Tibial nerve (tissue), 4 donors: ENCODE data around the gene CCDC7. TPM values are rescaled to one million over a fixed set of nuclear protein-coding genes. Genes with fewer than 3 reads are reported as not detected.
"Not testable (repeated sequence)": the region's sequence is repeated elsewhere in the genome, so short reads cannot be mapped to it uniquely, and the experiment has no call there.

Experiments
- DNase-seq, 2 donors: peaks; one replicate each; pipeline ENCODE4 v3.0.0-alpha.2; 2019; ENCODE audit warnings: low spot score in 2 of 2
- H3K27ac ChIP-seq, 4 donors: fragments of 200-600 bp; sonication (generic) in 3 of 4; one replicate each; pipeline ENCODE4 v1.5.1; 2017 to 2019; ENCODE audit warnings: mild to moderate bottlenecking in 1 of 4
- H3K27me3 ChIP-seq, 2 donors: fragments of 200-600 bp; sonication (generic) in 1 of 2; one replicate each; pipeline versions ENCODE4 v1.5.1 to v1.6.0; 2017 to 2019
- H3K36me3 ChIP-seq, 3 donors: fragments of 200-600 bp; sonication (generic); one replicate each; pipeline ENCODE4 v1.5.1; 2018 to 2019
- H3K4me1 ChIP-seq, 4 donors: fragments of 200-600 bp; sonication (generic) in 3 of 4; one replicate each; pipeline ENCODE4 v1.5.1; 2017 to 2019
- H3K4me3 ChIP-seq, 4 donors: fragments of 200-600 bp; sonication (generic) in 3 of 4; one replicate each; pipeline ENCODE4 v1.5.1; 2017 to 2019; ENCODE audit warnings: mild to moderate bottlenecking in 1 of 4, moderate library complexity in 1 of 4
- H3K9me3 ChIP-seq, 4 donors: fragments of 200-600 bp; sonication (generic) in 3 of 4; one replicate each; pipeline ENCODE4 v1.5.1; 2017 to 2019
- CTCF ChIP-seq, 5 experiments: fragments of 200-600 bp in 3 of 5; fragments of 450-650 bp in 2 of 5; sonication (generic) in 3 of 5; IDR thresholded peaks; one replicate each; pipeline ENCODE4 v1.5.1; 2016 to 2019; ENCODE audit warnings: antibody characterized with exemption in 5 of 5, mild to moderate bottlenecking in 3 of 5, moderate library complexity in 2 of 5
- EP300 ChIP-seq, 2 donors: sonication (generic); formaldehyde crosslinking; IDR thresholded peaks; one replicate each; pipeline ENCODE4 v1.6.1; 2017; ENCODE audit warnings: antibody characterized with exemption in 2 of 2, mild to moderate bottlenecking in 1 of 2
- POLR2A ChIP-seq, 2 donors: fragments of 450-650 bp; IDR thresholded peaks; one replicate each; pipeline ENCODE4 v1.6.1; 2017; ENCODE audit warnings: antibody characterized with exemption in 2 of 2, mild to moderate bottlenecking in 2 of 2, moderate library complexity in 2 of 2
- WGBS, 2 donors: methylation state at CpG; one replicate each; pipeline ENCODE4 v1.1.5; 2018; 5-methylcytosine and 5-hydroxymethylcytosine counted together
- total RNA-seq, 4 donors: library from RNA; depleted of rRNA; stranded (reverse); fragments of >200 nt; gene quantifications; one replicate each; pipeline ENCODE4 v1.1.0, GENCODE V29; 2016

The CCDC7 gene
- total RNA-seq, 4 donors from 2014 or later = 20.7 to 97.0 (median 45.6) TPM

DNA sequence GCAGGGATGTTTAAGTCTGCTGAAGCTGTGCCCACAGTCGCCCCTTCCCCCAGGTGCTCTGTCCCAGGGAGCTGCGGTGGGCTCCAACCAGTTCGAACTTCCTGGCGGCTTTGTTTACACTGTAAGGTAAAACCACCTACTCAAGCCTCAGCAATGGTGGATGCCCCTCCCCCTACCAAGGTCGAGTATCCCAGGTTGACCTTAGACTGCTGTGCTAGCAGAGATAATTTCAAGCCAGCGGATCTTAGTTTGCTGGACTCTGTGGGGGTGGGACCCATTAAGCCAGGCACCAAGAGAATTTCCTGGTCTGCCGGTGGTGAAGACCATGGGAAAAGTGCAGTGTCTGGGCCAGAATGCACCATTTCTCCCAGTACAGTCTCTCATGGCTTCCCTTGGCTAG, 56.0 kb downstream of the CCDC7 start:
- Histone ChIP-seq H3K27ac (no peak overlapping the region), H3K9me3 (peaks cover 0 to 12% (median 0%) of the 10 kb centered on the region in 4 donors), H3K36me3 (peaks cover 0 to 47% (median 0%) of the 10 kb centered on the region in 3 donors), H3K4me3 (no peak overlapping the region), H3K4me1 (no peaks in the 10 kb centered on the region), H3K27me3 (no peaks in the 10 kb centered on the region)
- 83 to 89% methylated on average over 6 to 7 of the region's 7 CpGs for WGBS, 2 donors
- DNase-seq = no peak
- TF ChIP-seq EP300 (IDR thresholded peaks at IDR 0.05) (no peak), CTCF (IDR thresholded peaks at IDR 0.05) (no peak), POLR2A (IDR thresholded peaks at IDR 0.05) (no peak)

DNA sequence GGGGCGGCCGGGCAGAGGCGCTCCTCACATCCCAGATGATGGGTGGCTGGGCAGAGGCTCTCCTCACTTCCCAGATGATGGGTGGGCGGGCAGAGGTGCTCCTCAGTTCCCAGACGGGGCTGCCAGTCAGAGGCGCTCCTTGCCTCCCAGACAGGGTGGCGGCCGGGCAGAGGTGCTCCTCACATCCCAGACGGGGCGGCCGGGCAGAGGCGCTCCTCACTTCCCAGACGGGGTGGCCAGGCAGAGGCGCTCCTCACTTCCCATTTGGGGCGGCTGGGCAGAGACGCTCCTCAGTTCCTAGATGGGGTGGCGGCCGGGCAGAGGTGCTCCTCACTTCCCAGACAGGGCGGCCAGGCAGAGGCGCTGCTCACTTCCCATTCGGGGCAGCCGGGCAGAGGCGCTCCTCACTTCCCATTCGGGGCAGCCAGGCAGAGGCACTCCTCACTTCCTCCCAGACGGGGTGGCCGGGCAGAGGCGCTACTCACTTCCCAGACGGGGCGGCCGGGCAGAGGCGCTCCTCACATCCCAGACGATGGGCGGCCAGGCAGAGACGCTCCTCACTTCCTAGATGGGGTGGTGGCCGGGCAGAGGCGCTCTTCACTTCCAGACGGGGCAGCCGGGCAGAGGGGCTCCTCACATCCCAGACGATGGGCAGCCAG, 60.0 kb downstream of the CCDC7 start:
- H3K27me3 ChIP-seq, H3K27ac ChIP-seq, H3K4me1 ChIP-seq, H3K4me3 ChIP-seq, DNase-seq: not testable (repeated sequence)
- H3K36me3 ChIP-seq = peaks cover 0 to 53% (median 0%) of the 10 kb centered on the region in 3 donors
- 96% methylated on average over 29 to 38 of the region's 39 CpGs for WGBS, 2 donors
- H3K9me3 ChIP-seq = peaks cover 0 to 12% (median 0%) of the 10 kb centered on the region in 4 donors

DNA sequence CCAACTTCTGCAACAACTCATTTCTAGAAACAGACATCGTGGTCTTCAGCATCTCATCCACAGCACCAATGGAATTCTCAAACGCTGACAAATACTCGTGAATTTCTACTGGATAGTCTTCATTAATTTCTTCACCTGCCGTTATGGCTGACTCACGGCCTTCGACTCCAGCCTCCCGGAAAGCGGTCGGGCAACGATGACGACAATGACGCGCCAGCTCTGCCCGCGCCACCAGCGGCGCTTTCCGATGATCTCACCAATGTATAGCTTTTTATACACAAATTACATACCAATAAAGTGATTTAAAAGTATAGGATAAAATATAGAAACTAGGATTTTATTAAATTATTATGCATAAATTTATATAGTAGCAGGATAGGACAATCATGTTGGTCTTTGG, 65.7 kb downstream of the CCDC7 start:
- Histone ChIP-seq H3K9me3 (no peaks in the 10 kb centered on the region), H3K36me3 (peaks cover 0 to 34% (median 0%) of the 10 kb centered on the region in 3 donors), H3K27ac (no peak overlapping the region), H3K4me3 (no peak overlapping the region), H3K4me1 (no peaks in the 10 kb centered on the region), H3K27me3 (no peaks in the 10 kb centered on the region)
- TF ChIP-seq EP300 (IDR thresholded peaks at IDR 0.05) = no peak
- no peak for TF ChIP-seq CTCF (IDR thresholded peaks at IDR 0.05)
- TF ChIP-seq POLR2A (IDR thresholded peaks at IDR 0.05) = no peak
- 90 to 98% methylated on average over 18 of the region's 18 CpGs for WGBS, 2 donors
- no peak for DNase-seq

DNA sequence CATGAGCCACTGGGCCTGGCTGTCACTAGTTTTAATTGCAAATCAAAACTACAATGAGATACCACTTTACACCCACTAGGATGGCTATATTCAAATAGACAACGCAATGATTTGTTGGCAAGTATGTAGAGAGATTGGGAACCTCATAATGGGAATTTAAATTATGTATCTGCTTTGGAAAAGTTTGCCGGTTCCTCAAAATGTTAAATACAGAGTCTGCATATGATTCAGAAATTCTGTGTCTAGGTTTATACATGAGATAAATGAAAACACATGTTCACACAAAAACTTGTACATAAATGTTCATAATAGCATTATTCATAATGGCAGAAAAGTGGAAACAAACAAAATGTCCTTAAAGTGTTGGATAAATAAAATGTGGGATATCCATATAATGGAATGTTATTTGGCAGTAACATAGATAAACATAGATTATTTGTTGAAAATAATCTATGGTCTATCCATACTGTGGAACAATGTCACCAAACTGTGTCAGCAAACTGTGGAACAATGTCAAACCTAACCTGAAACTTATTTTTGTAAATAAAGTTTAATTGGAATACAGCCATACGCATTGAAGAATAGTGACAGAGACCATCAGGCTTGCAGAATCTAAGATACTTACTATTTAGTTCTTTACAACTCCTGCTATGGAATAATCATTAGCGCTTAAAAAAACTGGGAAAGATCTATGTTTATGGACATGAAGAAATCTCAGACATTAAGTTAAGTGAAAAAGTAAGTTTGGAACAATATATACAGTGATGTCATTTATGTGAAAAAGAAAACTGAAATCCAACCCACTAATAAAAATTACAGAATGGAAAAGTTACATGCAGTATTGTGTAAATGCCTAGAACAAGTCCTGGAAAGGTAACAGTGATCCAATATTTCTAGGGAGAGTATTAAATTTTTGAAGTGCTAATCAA, 70.9 kb downstream of the CCDC7 start:
- Histone ChIP-seq H3K27me3 (no peaks in the 10 kb centered on the region), H3K36me3 (peaks cover 0 to 27% (median 0%) of the 10 kb centered on the region in 3 donors), H3K27ac (no peak overlapping the region), H3K4me1 (no peaks in the 10 kb centered on the region), H3K9me3 (peaks cover 0 to 19% (median 7%) of the 10 kb centered on the region in 4 donors), H3K4me3 (no peak overlapping the region)
- no peak for DNase-seq
- WGBS, 2 donors = 65 to 71% methylated on average over 4 of the region's 4 CpGs
- TF ChIP-seq POLR2A (IDR thresholded peaks at IDR 0.05) (no peak), EP300 (IDR thresholded peaks at IDR 0.05) (no peak), CTCF (IDR thresholded peaks at IDR 0.05) (no peak)

GRCh38 chr10:32530231-32530630, 84.3 kb downstream of the CCDC7 start:
- Histone ChIP-seq H3K36me3 (peaks cover 0 to 31% (median 0%) of the 10 kb centered on the region in 3 donors), H3K4me3 (no peak overlapping the region), H3K27me3 (no peaks in the 10 kb centered on the region), H3K27ac (no peak overlapping the region), H3K4me1 (no peaks in the 10 kb centered on the region), H3K9me3 (peaks cover 0 to 20% (median 7%) of the 10 kb centered on the region in 4 donors)
- DNase-seq = no peak
- TF ChIP-seq POLR2A (IDR thresholded peaks at IDR 0.05) (no peak), EP300 (IDR thresholded peaks at IDR 0.05) (no peak), CTCF (IDR thresholded peaks at IDR 0.05) (no peak)
